ENCODE measurements around the gene RNF144B. TPM values are rescaled to one million over a fixed set of nuclear protein-coding genes. Genes with fewer than 3 reads are reported as not detected.
"Not testable (repeated sequence)": the region's sequence is repeated elsewhere in the genome, so short reads cannot be mapped to it uniquely, and the experiment has no call there.

Gene RNF144B
- total RNA-seq, 4 donors from 2014 or later = 5.6 to 18.4 (median 15.2) TPM

- 88 to 91% methylated on average over 1 of the region's 1 CpG for WGBS, 2 donors (ENCODE audit: low coverage in 1 of 2)
- Histone ChIP-seq H3K9me3 (no peaks in the 10 kb centered on the region), H3K27me3 (no peaks in the 10 kb centered on the region), H3K27ac (no peak overlapping the region), H3K36me3 (peaks cover 0 to 15% of the 10 kb centered on the region in 2 donors), H3K4me1 (peaks cover 0 to 5% (median 0%) of the 10 kb centered on the region in 3 donors), H3K4me3 (no peak overlapping the region)
- no peak for ATAC-seq
- no peak for TF ChIP-seq POLR2AphosphoS5 (IDR thresholded peaks at IDR 0.05)
- TF ChIP-seq POLR2A (IDR thresholded peaks at IDR 0.05) = no peak
- TF ChIP-seq EP300 (IDR thresholded peaks at IDR 0.05) = no peak
- TF ChIP-seq CTCF (IDR thresholded peaks at IDR 0.05) = no peak
Observed at GRCh38 chr6:18395856-18396197, 8.7 kb downstream of the RNF144B start.

GRCh38 chr6:18397701-18398100 is 10.6 kb downstream of the RNF144B start:
- ATAC-seq = no peak
- H3K36me3 ChIP-seq = peaks cover 0 to 15% of the 10 kb centered on the region in 2 donors
- no peak overlapping the region for H3K4me3 ChIP-seq
- no peak overlapping the region for H3K27ac ChIP-seq
- WGBS, 2 donors (ENCODE audit: low coverage in 1 of 2) = 86 to 89% methylated on average over 1 to 6 of the region's 6 CpGs
- H3K4me1 ChIP-seq = peaks cover 0 to 19% (median 0%) of the 10 kb centered on the region in 3 donors
- no peaks in the 10 kb centered on the region for H3K9me3 ChIP-seq
- no peaks in the 10 kb centered on the region for H3K27me3 ChIP-seq
- no peak for TF ChIP-seq POLR2AphosphoS5 (IDR thresholded peaks at IDR 0.05)
- no peak for TF ChIP-seq CTCF (IDR thresholded peaks at IDR 0.05)
- TF ChIP-seq POLR2A (IDR thresholded peaks at IDR 0.05) = no peak
- no peak for TF ChIP-seq EP300 (IDR thresholded peaks at IDR 0.05)

GRCh38 chr6:18398225-18398624 is 11.1 kb downstream of the RNF144B start:
- not testable (repeated sequence) for ATAC-seq, H3K27ac ChIP-seq, H3K4me3 ChIP-seq, H3K9me3 ChIP-seq, H3K27me3 ChIP-seq
- Histone ChIP-seq H3K36me3 (peaks cover 0 to 15% of the 10 kb centered on the region in 2 donors), H3K4me1 (peaks cover 0 to 24% (median 0%) of the 10 kb centered on the region in 3 donors)
- WGBS, 2 donors (ENCODE audit: low coverage in 1 of 2) = 84 to 89% methylated on average over 3 to 4 of the region's 4 CpGs

GRCh38 chr6:18400831-18401446 is 13.8 kb downstream of the RNF144B start:
- 85 to 100% methylated on average over 2 of the region's 2 CpGs for WGBS, 2 donors (ENCODE audit: low coverage in 1 of 2)

GRCh38 chr6:18404965-18405364 is 17.8 kb downstream of the RNF144B start:
- H3K27me3 ChIP-seq, H3K36me3 ChIP-seq, ATAC-seq, H3K27ac ChIP-seq, H3K4me3 ChIP-seq, H3K9me3 ChIP-seq: not testable (repeated sequence)
- peaks cover 0 to 35% (median 0%) of the 10 kb centered on the region in 3 donors for H3K4me1 ChIP-seq
- WGBS, 2 donors (ENCODE audit: low coverage in 1 of 2) = 92 to 100% methylated on average over 2 to 6 of the region's 6 CpGs

More at GRCh38 chr6:18400831-18401446, 13.8 kb downstream of the RNF144B start:
- H3K9me3 ChIP-seq = no peaks in the 10 kb centered on the region
- TF ChIP-seq EP300 (IDR thresholded peaks at IDR 0.05) (no peak), POLR2A (IDR thresholded peaks at IDR 0.05) (no peak), CTCF (IDR thresholded peaks at IDR 0.05) (no peak)
- H3K27me3 ChIP-seq = no peaks in the 10 kb centered on the region
- H3K4me1 ChIP-seq = peaks cover 0 to 35% (median 0%) of the 10 kb centered on the region in 3 donors
- H3K27ac ChIP-seq = no peak overlapping the region
- H3K36me3 ChIP-seq = peaks cover 0 to 15% of the 10 kb centered on the region in 2 donors
- ATAC-seq = no peak
- no peak overlapping the region for H3K4me3 ChIP-seq

GRCh38 chr6:18405477-18406293 is 18.5 kb downstream of the RNF144B start:
- ATAC-seq = peak; percentile 51
- Histone ChIP-seq H3K27me3 (no peaks in the 10 kb centered on the region), H3K27ac (no peak overlapping the region), H3K36me3 (peaks cover 0 to 1% of the 10 kb centered on the region in 2 donors), H3K4me3 (no peak overlapping the region), H3K4me1 (peaks cover 0 to 31% (median 0%) of the 10 kb centered on the region in 3 donors), H3K9me3 (no peaks in the 10 kb centered on the region)
- 23 to 41% methylated on average over 3 to 4 of the region's 4 CpGs for WGBS, 2 donors (ENCODE audit: low coverage in 1 of 2)
- no peak for TF ChIP-seq EP300 (IDR thresholded peaks at IDR 0.05)
- TF ChIP-seq POLR2A (IDR thresholded peaks at IDR 0.05) = no peak
- TF ChIP-seq POLR2AphosphoS5 (IDR thresholded peaks at IDR 0.05) = peak; percentile 48
- no peak for TF ChIP-seq CTCF (IDR thresholded peaks at IDR 0.05)

Measured in gastroesophageal sphincter (tissue), 4 donors.